ENCODE data around the gene SMAD7.
"Not testable (repeated sequence)": the region's sequence is repeated elsewhere in the genome, so short reads cannot be mapped to it uniquely, and the experiment has no call there.

SMAD7 gene

GRCh38 chr18:48877941-48878340, 72.8 kb downstream of the SMAD7 start:
- DNase-seq (ENCODE audit: low read depth): no peak

- DNase-seq (ENCODE audit: low read depth): no peak
These were observed 74.2 kb downstream of the SMAD7 start for GRCh38 chr18:48876590-48876989.

GRCh38 chr18:48875942-48876511, 74.7 kb downstream of the SMAD7 start:
- no peak for DNase-seq (ENCODE audit: low read depth)

DNA sequence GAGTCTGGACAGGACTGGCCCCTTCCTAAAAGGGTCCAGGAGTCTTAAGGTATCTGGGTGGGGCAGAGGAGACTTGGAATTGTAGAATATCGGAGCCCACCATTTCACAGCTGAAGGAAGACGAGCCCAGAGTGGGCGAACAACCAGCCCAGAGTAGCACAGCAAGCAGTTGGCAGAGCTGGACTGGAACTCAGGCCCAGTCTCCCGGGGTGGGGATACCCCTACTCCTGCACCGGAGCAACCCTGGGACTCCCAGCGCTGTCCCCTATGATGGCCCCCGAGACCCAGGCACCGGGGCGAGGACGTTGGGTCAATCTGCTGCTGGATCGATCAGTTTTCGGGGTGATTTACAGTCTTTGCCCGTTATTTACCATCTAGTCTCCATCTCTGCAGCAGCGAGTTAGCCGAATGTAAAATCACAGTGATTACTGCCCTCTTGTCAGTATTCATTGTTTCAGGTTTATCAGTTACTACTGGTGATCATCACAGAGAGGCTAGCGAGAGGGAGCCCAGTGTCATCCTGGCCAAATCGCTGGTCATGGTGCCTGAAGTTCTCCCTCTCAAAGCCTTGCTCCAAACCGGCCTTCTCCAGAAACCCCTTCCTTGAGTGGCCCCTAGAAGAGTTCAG, 75.3 kb downstream of the SMAD7 start:
- no peak for DNase-seq (ENCODE audit: low read depth)

DNA sequence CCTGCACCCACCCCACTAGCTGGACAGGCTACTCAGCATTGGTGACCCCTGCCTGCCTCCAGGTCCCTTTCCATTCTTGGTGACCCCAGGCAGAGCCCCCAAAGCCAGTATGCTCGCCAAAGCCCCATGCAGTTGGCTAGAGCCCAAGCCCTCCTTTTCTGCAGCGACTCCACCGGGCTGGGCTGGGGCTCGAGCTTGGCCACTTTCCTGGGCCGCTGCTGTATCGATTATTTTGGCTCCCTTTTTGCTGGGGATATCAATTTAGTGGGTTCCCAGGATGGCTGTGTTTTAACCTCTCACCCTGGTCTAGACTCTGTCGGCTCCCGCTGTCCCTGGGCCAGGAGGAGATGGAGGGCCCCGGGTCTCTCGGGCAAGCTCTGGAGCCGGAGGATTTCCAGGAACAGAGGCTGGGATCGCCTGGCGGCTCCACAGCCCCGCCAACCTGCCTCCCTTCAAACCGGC, 76.0 kb downstream of the SMAD7 start:
- no peak for DNase-seq (ENCODE audit: low read depth)

GRCh38 chr18:48874233-48874632, 76.5 kb downstream of the SMAD7 start:
- DNase-seq (ENCODE audit: low read depth): no peak

GRCh38 chr18:48872234-48873145, 78.3 kb downstream of the SMAD7 start:
- DNase-seq (ENCODE audit: low read depth): no peak

DNA sequence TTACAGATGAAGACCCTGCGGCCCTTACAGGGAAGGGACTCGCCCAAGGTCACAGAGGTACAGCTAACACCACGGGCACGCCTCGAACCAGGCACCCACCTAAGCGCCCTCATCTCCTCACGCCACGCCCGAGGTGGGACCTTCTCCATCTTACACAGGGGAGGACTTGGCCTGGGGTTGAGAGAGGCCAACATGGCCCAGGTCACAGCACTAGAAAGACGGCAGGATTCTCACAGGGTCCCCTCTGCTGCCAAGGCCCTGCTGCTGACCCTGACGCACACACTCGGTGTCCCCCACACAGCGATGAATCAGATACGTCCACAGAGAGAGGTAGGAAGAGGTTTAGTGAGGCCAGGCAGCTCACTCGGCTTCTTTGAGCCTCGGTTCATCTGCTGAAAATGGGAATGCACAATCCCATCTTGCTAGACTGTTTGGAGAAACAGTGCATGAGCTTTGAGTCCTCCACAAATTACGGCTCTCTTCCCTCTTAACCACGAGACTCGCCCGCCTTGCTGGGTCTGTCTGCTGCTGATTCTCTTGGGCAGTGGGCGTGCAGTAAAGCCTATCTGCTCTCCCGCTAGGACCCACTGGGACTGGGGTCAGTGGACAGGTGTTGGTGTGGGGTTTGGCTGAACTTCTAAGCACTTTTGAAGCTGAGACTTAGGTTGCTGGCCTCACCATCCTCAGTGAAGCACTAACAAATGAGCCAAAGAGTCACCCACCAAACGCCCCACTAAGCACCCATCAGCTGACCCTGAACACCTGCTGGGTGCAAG, 79.2 kb downstream of the SMAD7 start:
- DNase-seq (ENCODE audit: low read depth): no peak

GRCh38 chr18:48870926-48871325, 79.8 kb downstream of the SMAD7 start:
- DNase-seq (ENCODE audit: low read depth): not testable (repeated sequence)
